ENCODE results near the gene IL17RD. TPM values are rescaled to one million over a fixed set of nuclear protein-coding genes. Genes with fewer than 3 reads are reported as not detected.

Gene IL17RD
- total and polyA plus RNA-seq, 8 donors, result 0.25 to 10.1 (median 1.3) TPM; not detected in 1

DNA sequence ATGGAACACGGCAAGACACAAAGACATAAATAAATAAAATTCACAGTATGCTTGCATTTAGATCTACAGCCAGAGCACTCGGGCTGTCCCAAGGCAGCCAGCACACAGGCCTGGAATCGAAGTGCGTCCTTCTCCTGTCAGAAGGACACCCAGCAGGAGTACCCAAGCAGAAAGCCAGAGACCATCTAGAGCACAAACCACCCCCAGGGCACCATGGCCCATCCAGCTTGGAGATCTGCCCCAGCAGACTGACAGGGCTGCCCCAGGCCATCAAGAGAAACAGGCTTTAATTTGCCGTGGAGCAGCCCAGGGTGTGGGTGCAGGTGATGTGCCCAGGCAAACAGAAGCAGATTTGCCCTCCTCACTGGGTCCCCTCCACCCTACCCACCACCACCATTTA lies 112.5 kb downstream of the IL17RD start:
- no peak for DNase-seq
- WGBS, 5 donors, result 87 to 96% (median 92%) methylated on average over 4 to 5 of the region's 5 CpGs
- H3K4me1 ChIP-seq, result peaks cover 0 to 13% (median 6%) of the 10 kb centered on the region in 4 donors
- no peaks in the 10 kb centered on the region for H3K36me3 ChIP-seq
- no peak overlapping the region for H3K4me3 ChIP-seq
- H3K27me3 ChIP-seq, result no peaks in the 10 kb centered on the region
- intact Hi-C loops (cut with DNase I; ENCODE audit: low total_unique reads), result no loop called here
- no peak overlapping the region for H3K27ac ChIP-seq
- no peaks in the 10 kb centered on the region for H3K9me3 ChIP-seq
- TF ChIP-seq POLR2AphosphoS5 (IDR thresholded peaks at IDR 0.05) (no peak), CTCF (IDR thresholded peaks at IDR 0.05) (no peak), EP300 (IDR thresholded peaks at IDR 0.05) (no peak)

DNA sequence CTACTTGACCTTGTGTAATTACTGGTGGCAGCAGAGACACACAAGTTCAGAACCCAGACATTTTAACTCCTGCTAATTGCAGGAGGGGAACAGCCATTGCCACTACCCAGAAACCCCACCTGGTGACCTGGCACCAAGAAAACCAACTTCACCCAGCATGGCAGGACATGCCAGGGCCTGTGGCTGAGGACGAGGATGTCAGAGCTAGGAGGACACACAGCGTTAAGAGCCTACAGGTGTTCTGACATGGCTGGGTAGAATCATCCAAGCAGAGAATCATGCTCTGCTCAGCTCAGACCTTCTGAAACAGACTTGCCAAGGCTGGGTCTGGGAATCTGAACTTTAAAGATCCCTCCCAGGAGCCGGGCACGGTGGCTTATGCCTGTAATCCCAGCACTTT lies 116.4 kb downstream of the IL17RD start:
- Histone ChIP-seq H3K36me3 (no peaks in the 10 kb centered on the region), H3K4me1 (peaks cover 0 to 37% (median 16%) of the 10 kb centered on the region in 4 donors), H3K27ac (no peak overlapping the region), H3K9me3 (no peaks in the 10 kb centered on the region), H3K4me3 (no peak overlapping the region), H3K27me3 (no peaks in the 10 kb centered on the region)
- TF ChIP-seq EP300 (IDR thresholded peaks at IDR 0.05) (no peak), CTCF (IDR thresholded peaks at IDR 0.05) (no peak), POLR2A (IDR thresholded peaks at IDR 0.05) (no peak), POLR2AphosphoS5 (IDR thresholded peaks at IDR 0.05) (no peak)
- intact Hi-C loops (cut with DNase I; ENCODE audit: low total_unique reads), result no loop called here
- 60 to 86% (median 80%) methylated on average over 1 to 4 of the region's 4 CpGs for WGBS, 5 donors
- DNase-seq, result no peak

- intact Hi-C loops (cut with DNase I; ENCODE audit: low total_unique reads), result no loop called here
- DNase-seq, result peak in 1 of 2 donors; percentile 89
- peaks cover 0 to 37% (median 16%) of the 10 kb centered on the region in 4 donors for H3K4me1 ChIP-seq
- no peaks in the 10 kb centered on the region for H3K36me3 ChIP-seq
- H3K9me3 ChIP-seq, result no peaks in the 10 kb centered on the region
- TF ChIP-seq EP300 (IDR thresholded peaks at IDR 0.05) (no peak), CTCF (IDR thresholded peaks at IDR 0.05) (no peak), POLR2AphosphoS5 (IDR thresholded peaks at IDR 0.05) (peak in 2 of 3 donors; percentile 8 to 44), POLR2A (IDR thresholded peaks at IDR 0.05) (no peak)
- peak overlapping the region in 1 of 5 donors; percentile 5 for H3K27ac ChIP-seq
- WGBS, 5 donors, result 54 to 75% (median 69%) methylated on average over 8 of the region's 8 CpGs
- no peaks in the 10 kb centered on the region for H3K27me3 ChIP-seq
- no peak overlapping the region for H3K4me3 ChIP-seq
Observed at GRCh38 chr3:57048052-57048671, 117.0 kb downstream of the IL17RD start.

DNA sequence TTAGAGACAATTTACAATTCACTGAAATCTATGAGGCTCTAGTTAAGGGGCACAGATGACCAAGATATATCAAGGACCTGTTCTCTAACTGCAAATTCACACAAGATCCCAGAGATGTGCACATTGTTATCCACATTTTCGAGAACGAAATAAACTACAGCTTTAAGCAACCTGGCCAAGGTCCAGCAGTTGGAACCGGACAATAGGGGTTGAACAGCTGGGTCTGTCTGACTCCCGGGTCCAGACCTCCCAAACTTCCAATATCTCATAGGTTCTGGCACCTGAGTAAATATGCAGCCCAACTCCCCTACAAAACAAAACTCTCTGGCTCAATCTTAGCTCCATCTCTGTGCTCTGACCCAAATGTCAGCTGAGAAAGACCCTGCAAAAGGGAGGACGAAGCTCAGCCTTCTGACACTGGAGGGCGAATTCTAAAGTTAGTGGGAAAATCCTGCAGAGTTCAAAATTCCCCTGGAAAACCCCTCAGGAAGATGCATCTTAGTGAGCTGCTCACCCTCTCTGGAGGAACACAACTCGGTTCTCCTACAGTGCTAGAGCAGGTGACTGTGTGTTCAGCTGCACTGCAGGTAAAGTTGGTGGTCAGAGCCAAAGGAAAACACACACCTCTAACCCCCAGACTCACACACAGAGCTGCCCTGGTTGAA lies 118.9 kb downstream of the IL17RD start:
- no peak for TF ChIP-seq CTCF (IDR thresholded peaks at IDR 0.05)
- TF ChIP-seq EP300 (IDR thresholded peaks at IDR 0.05), result no peak
- TF ChIP-seq POLR2AphosphoS5 (IDR thresholded peaks at IDR 0.05), result no peak
- no peak for TF ChIP-seq POLR2A (IDR thresholded peaks at IDR 0.05)
- Histone ChIP-seq H3K4me3 (no peak overlapping the region), H3K27me3 (no peaks in the 10 kb centered on the region), H3K9me3 (no peaks in the 10 kb centered on the region), H3K27ac (no peak overlapping the region), H3K4me1 (peaks cover 0 to 37% (median 16%) of the 10 kb centered on the region in 4 donors), H3K36me3 (no peaks in the 10 kb centered on the region)
- DNase-seq, result peak in 1 of 2 donors; percentile 51
- WGBS, 5 donors, result 32 to 48% (median 40%) methylated on average over 5 to 7 of the region's 7 CpGs
- intact Hi-C loops (cut with DNase I; ENCODE audit: low total_unique reads), result no loop called here
